HG02763 (cell line): Measurements from ENCODE around the gene PRPF38A.
A peak's percentile ranks its signal among the peaks of the same experiment; 100 is the strongest.

Source experiments
- ATAC-seq: cut with Tn5 transposase; IDR thresholded peaks from one replicate; pipeline ENCODE4 v1.9.1; 2021; ENCODE audit warnings: mild to moderate bottlenecking, moderate library complexity; ENCODE audit not compliant: unreplicated experiment

Gene PRPF38A

DNA sequence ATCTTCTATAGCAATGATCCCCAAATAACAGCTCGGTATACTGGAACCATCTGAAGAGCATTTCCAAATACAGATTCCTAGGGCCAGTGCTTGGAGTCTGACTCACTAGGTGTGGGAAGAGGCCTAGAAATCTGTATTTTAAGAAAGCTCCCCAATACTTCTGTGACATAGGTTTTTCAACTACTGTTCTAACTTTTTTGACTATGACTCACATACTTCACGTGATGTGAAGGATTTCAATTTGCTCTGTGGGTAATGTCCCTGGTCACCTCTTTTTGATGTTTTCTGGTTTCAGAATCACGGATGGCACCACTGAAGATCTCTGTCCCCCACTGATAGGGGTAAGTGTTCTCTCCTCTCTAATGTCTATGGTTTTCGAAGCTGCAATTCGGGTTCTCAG lies 11.2 kb upstream of the PRPF38A start:
- ATAC-seq: no peak

DNA sequence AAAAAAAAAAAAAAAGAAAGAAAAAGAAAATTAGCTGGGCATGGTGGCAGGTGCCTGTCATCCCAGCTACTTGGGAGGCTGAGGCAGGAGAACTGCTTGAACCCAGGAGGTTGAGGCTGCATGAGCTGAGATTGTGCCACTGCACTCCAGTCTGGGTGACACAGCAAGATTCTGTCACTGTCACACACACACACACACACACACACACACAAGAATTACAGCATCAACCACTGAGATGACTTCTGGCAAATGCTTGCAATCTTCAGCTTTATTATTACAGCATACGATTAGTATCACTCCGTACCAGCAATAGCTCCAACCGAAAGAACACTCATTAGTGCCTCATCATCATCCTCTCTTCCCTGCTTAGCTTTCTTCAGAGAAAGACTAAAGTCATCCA lies 4.8 kb upstream of the PRPF38A start:
- no peak for ATAC-seq

DNA sequence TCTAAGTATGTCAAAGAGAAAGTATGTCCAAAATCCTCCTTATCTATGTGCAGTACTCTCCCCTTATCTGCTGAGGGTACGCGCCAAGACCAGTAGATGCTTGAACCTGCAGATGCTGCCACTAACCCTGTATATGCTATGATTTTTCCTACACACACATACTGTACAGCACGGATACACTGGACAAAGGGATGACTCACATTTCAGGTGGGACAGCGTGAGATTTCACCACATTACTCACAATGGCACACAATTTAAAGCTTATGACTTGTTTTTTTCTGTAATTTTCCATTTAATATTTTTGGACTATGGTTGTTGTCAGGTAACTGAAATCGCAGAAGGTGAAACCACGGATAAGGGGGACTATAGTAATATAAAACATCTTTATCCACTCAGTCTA lies 4.3 kb upstream of the PRPF38A start:
- no peak for ATAC-seq

DNA sequence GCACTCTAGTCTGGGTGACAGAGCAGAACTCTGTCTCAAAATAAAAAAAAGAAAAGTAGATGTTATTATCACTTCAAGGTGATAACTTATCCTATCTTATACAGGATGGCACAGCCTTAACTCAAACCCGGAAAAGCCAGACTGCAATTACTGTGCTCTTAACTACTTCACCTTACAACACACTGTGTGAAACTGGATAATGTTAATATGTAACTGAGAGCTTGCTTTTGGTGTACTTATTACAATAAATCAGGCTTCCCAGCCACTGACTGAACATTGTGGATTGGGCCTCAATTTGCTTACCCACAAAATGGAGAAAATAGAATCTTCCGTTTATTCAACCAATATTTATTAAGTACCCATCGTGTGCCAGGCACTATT lies 1.6 kb upstream of the PRPF38A start:
- no peak for ATAC-seq

DNA sequence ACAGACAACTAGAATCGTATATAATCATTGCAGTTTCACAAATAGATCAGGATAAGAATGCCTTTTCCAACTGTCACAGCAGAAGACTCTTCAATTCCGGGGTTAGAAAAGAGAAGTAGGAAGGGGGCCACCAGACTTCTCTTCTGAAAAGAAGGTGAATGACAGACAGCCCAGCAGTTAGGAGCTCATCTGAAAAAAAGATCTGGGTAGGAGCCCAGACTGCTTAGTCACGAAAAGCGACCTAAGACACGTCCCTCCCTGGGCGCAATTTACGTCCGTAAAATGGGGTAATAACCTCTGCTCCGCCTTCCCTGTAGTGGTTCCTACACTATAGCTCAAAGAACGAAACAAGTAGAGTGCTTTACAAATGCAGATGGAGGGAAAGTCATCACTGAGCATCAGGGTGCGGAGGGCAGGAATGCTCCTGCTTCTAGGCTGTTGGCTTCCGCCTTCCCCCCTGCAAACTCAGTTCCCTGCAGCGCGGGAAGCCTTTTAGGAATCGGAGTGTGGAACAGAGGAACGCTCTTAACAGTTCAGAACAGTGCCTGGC lies 761 bp upstream of the PRPF38A start:
- peak; percentile 9 for ATAC-seq

DNA sequence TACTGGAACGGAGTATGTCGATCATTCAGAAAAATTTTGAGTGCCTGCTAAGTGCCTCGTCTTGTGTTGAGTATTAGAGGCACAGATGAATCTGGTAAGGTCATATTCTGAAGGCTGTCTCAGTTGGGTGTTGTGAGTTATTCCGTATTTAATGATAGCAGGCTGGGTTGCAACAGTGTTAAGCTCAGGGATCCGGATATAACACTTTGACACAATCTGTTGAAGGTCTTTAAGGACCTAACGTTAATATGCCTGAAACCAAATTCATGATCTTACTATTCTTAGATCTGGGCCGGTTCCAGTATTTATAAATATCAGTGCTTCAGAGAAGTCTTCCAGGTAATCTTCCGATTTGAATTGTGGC lies 555 bp downstream of the PRPF38A start:
- ATAC-seq: no peak

DNA sequence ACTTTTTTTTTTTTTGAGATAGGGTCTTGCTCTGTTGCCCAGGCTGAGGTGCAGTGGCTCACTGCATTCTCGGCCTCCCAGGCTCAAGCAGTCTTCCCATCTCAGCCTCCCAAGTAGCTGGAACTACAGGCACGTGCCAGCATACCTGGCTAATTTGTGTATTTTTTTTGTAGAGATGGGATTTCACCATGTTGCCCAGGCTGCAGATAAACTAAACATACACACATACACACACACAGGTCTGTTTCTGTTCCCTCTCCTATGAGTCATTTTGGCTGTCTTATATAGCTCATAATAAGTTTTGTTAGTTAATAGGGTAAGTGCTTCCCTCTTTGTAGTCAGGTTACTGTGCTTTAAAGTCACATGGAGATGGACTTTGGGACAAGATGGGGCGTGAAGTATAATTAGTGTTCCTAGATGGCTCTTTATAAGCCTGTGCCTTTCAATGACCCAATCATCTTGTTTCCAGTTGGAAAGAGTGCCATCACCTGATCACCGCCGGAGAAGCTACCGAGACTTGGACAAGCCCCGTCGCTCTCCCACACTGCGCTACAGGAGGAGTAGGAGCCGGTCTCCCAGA lies 9.1 kb downstream of the PRPF38A start:
- no peak for ATAC-seq

DNA sequence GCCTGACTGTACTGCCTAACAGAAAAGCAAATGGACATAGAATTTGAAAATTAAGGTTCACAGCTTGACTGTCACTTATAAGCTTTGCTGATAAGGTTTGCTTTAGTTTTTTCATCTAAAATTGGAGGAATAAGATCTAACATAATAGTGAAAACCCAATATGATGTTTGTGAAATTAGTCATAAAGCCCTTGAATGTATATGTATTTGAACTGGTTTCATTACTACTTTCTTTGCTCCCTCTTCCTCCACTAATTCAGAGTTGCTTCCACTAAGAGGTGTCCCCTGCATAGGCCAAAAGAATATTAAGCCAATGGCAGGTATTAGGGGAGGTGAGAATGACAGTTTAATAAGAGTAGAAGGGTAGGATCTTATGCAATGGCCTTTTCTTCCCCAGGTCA lies 10.5 kb downstream of the PRPF38A start:
- ATAC-seq: no peak

DNA sequence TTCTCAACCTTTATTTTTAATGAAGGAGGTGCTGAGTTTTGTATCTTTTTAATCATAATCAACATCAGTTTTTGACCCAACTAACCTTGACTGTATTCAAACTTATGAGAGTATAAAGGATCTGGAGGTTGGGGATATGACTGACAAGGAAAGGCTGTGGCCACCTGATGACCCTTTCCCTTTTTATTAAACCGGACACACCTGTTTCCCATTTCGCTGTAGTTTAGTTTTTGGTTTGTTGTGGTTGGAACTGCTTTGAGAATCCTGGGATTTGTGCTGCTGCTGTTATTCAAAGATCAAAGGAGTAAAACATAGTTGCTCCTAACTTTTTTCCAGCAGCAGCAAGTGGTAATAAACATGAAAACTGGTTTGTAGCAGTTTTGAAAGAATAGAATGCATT lies 12.4 kb downstream of the PRPF38A start:
- ATAC-seq: no peak

DNA sequence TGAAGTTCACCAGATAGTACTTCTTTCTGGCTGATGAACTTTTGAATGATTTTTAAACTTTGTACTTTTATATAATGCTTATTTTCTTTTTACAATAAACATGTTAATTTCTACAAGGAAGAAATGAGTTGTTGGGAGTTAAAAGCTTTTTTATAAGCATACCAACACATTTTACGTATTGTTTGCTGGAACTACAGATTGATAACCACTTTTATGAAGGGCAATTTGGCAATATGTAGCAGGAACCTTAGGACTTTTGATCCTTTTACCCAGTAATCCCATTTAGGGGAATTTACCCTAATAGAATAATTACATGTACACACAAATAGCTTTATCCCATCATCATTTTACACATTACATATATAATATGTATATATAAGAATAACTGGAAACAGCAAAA lies 16.3 kb downstream of the PRPF38A start:
- no peak for ATAC-seq

DNA sequence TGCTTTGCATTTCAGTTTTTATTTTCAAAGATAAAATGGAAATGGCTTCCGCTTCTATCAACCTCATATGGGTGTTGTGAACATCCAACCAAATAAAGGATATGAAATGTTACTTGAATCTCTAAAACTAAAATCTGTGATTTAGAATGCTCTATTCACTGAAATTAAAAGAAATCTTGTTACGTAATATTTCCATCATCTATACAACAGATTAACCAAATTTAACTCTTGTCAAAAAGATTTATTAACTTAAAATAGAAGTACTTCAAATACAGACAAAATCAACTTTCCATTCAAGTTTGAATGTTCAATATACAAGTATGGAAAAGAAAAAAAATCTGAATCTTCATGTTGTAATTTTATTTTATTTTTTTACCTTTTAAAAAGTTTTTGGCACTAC lies 18.7 kb downstream of the PRPF38A start:
- ATAC-seq: no peak

DNA sequence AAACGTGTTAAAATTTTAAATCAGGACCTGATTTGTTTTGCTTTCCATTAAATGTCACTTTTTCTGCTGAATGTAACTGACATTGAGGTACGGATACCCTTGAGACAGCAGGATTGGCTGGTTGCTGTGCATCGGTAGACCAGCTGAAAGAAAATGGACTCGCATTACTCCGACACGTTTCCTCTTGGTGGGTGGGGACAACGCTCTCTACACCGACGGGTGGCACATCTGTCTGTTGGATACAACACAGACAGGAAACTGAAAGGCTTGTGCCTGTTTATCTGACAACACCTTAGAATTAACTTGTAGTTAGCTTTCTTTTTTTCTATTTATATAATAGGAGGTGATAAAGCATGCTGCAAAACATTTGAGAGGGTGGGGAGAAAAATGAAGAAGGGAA lies 19.4 kb downstream of the PRPF38A start:
- no peak for ATAC-seq

DNA sequence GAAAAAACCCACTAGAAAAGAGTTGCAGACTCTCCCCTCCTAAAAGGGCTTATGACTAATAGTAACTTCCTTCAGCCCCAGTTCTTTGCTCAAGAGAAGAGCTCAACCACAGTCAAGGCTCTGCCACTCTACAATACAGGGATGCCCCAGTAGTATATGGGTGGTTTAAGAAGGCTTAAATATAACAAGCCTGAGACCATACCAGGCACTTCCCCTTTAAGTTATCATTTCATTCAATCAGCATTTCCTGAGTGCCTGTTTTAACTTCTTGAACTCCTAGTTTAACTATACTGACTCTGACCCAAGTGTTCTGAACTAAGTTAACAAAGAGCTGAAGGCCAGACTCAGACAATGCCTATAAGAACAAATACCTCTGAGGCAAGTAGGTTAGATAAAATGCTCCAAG lies 19.8 kb downstream of the PRPF38A start:
- ATAC-seq: no peak

DNA sequence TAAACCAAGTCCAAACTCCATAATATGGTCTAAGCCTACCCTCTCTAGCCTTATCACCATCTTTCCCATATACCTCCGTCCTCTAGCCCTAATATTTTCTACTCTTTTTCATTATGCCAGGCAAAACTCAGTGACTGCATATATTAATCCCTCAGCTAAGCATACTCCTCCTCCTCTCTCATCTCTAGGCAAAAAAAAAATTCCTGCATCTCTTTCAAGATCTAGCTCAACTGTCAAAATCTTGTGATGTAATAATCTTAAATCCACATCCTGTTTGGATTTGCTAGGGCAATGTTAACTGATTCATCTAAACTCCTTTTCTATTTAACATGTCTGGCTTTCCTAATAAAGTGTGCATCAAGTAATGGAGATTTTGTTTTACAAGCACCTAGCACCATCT lies 20.4 kb downstream of the PRPF38A start:
- ATAC-seq: no peak

DNA sequence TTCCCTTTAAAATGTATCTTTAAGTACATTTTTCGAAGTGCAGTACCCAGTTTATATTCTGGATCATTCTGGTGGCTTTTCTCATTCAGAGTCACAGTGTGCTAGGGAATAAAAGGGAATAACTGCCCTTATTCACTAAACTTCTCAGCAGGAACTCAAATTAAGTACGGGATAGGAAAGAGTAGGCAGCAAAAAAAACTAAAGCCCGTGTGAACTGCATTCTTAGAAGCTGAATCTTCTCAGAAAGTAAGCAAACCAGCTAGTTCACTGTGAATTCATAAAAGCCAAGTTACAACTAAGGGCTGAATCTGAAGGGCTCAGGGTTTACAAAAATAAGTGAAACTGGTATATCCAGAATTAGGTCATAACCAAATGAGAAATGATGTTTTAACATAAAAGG lies 22.0 kb downstream of the PRPF38A start:
- ATAC-seq: no peak

DNA sequence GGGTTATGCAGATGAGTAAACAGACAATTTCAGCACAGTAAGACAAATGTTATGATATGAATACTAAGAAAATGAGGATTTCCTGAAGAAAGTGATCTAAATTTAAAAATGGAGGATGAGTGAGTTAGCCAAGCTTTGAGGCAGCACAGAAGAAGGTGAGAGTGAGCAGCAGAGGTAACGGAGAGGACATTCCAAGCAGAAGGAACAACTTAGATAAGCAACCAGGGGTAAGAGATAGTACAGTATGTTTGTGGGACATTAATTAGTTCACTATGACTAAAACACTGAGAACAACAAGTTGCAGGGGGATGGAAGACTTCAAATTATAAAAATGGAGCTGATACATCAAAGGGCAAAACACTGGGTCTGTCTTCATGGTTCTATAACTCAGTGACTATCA lies 22.8 kb downstream of the PRPF38A start:
- no peak for ATAC-seq

DNA sequence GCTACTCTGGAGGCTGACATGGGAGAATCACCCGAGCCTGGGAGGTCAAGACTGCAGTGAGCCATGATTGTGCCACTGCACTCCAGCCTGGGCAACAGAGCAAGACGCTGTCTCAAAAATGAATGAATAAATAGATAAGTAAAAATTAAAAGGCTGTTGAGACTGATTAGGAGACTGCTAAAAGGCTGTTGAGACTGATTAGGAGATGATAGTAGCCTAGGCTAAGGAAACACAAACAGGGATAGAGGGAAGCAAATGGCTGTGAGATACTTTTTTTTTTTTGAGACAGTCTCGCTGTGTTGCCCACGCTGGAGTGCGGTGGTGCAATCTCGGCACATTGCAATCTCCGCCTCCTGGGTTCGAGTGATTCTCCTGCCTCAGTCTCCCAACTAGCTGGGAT lies 28.4 kb downstream of the PRPF38A start:
- ATAC-seq: no peak

DNA sequence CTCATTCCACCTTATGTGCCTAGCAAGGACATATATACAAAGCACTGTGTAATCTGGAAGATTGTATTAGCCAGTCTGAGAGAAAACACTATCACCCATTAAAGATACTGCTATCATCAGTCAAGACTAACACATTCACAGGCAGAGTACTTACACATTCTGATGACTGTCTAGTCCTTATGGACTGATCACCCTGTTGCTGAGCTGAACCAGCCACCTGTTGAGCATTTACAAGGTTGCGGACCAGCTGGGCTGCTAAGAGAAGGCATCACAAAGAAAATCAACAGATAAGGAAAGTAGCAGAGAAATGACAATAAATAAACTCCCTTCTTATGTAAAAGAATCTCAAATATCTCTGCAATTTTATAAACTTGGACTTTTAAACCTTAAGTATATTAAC lies 30.8 kb downstream of the PRPF38A start:
- no peak for ATAC-seq

DNA sequence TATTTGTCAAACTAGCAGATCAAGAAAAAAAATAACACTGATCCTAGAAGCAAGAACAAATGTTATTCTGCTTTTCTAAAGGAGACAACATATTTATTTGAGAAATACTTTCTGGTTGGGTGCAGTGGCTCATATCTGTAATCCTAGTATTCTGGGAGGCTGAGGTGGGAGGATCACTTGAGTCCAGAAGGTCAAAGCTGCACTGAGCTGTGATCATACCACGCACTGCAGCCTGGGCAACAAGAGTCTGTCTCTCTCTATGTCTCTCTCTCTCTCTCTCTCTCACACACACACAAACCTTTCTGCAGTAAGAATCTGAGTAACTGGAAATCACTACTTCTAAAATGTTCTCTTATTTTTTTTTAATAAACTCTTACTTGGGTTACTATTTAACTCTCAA lies 31.2 kb downstream of the PRPF38A start:
- ATAC-seq: no peak

DNA sequence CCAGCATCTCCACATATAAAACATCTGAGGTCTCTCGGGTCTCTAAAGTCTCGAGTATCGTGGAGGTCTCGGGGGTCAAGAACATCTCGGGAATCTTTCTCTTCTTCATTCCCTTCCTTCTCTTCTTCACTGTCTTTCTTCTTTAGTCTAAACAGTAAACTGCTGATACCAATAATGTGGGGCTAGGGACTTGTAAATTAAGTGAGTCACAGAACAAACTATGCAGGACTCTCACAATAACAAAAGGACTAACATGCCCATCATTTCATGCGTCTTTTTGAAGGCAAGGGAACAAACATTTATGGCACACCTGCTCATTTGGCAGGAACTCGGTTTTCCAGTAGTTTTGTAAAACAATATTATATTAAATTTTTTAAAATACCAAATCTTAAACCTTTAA lies 32.4 kb downstream of the PRPF38A start:
- ATAC-seq: no peak

DNA sequence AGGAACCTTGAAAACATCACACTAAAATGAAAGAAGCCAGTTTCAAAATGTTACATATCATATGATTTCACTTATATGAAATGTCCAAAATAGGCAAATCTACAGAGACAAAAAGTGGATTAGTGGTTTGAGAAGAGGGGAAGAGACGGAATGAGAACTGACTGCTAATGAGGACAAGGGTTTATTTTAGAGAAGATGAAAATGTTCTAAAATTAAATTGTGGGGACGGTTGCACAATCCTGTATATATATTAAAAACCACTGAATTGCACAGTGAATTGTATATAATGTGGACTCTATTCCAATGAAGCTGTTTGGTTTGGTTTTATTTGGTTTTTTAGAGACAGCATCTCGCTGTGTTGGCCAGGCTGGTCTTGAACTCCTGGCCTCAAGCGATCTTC lies 35.6 kb downstream of the PRPF38A start:
- ATAC-seq: no peak

DNA sequence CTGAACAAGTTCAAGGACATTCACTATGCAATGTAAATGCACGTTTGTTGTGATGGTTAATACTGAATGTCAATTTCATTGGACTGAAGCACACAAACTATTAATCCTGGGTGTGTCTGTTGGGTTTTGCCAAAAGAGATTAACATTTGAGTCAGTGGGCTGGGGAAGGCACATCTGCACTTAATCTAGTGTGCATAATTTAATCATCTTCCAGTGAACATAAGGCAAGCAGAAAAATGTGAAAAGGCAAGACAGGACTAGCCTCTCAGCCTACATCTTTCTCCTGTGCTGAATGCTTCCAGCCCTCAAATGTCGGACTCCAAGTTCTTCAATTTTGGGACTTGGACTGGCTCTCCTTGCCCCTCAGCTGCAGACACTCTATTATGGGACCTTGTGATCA lies 40.1 kb downstream of the PRPF38A start:
- no peak for ATAC-seq

DNA sequence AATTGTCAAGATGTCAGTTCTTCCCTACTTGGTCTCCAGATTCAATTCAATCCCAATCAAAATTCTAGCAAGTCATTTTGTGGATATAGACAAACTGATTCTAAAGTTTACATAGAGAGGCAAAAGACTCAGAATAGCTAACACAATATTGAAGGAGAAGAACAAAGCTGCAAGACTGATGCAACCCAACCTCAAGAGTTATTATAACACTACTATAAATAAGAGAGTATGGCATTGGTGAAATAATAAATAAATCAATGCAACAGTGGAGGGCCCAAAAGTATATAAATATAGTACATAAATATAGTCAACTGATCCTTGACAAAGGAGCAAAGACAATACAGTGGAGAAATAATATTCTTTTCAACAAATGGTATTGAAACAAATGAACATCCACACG lies 49.7 kb downstream of the PRPF38A start:
- no peak for ATAC-seq

DNA sequence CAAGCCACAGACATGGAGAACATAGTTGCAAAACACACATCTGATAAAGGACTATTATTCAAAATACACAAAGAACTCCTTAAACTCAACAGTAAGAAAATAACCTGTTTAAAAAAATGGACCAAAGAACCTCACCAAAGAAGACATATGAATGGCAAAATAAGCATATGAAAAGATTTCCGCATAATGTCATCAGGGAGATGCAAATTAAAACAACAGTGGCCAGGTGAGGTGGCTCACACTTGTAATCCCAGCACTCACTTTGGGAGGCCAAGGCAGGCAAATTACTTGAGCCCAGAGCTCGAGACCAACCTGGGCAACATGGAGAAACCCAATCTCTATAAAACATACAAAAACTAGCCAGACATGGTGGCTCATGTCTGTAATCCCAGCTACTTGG lies 50.4 kb downstream of the PRPF38A start:
- no peak for ATAC-seq
